GM15510 (cell line): ENCODE measurements around the gene MFAP5.

ENCODE experiments used
- POLR2A ChIP-seq: IDR thresholded peaks from 3 replicates; pipeline ENCODE4 v1.6.1; 2011; ENCODE audit warnings: borderline replicate concordance; ENCODE audit not compliant: insufficient read length; ENCODE audit errors: extremely low read depth

Gene MFAP5, protein sequence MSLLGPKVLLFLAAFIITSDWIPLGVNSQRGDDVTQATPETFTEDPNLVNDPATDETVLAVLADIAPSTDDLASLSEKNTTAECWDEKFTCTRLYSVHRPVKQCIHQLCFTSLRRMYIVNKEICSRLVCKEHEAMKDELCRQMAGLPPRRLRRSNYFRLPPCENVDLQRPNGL

DNA sequence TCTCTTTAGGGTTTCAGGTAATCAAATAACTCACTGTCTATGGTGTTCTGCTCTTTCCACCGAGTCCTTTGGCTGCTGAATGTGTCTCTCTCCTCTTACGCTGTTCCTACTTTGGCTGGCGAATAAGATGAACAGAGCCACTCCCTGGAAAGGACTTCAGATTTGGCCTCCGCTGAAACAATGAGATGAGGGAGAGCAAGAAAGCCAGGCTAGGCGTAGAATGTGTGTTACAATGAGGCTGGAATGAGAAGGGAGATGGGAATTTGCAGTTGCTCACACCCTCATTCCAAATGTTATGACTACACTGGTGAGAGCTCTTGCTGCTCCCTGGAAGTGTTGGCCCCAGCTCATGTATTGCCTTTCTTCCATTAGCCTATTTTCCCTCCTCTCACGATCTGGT lies at the start of gene MFAP5:
Gene MFAP5, minus strand, starts transcription at position 234 of the 400 bp plus-strand sequence. CDS start 722 bp downstream, outside the sequence.
- TF ChIP-seq POLR2A = no peak

DNA sequence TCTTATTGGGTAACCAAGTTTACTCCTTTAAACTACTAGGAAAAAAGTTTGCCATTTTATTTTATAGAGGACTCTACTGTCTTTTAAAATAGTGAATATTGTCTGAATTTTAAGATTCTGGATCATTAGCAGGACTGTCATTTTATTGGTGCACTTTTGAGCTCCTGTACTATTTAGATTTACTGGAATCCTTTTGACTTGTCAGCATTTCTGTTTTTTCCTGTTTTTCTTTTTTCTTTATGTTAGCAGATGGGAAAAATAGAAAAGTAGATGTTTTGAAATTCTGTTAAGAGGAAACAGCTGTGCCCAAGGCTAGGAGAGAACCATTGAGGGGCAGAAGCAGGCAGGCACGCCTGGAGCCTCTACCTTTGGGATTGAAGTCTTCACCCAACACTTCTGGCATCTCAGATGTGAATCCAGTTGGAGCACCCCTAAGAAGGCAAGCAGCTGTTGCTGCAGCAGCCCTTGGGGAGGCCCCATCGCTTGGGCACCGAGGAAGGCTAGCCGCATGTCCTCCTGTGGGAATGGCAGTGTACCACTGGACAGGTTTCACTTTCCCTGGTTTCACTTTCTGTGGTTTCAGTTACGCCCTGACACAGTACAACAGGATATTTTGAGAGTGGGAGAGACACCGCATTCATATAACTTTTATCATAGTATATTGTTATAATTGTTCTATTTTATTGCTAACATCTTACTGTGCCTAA lies 46.7 kb upstream of the MFAP5 start:
- no peak for TF ChIP-seq POLR2A

DNA sequence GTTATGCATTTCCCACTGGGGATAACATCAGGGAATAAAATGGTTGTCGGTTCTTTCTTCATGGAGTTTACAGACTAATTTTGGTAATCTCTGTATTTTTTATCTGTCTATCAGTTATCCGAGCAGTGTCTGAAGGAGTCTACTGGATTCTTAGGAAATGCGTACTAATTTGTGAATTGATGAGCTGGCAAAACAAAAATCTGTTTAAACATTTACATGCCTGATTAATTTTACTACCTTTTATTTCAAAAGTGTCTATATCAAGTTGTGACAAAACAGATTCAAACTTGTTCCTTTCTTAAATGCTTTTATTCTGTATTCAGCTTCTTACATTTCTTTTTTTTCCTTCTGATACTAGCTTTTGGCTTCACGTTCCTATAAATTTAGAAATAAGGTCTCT lies 39.5 kb upstream of the MFAP5 start:
- TF ChIP-seq POLR2A = no peak

DNA sequence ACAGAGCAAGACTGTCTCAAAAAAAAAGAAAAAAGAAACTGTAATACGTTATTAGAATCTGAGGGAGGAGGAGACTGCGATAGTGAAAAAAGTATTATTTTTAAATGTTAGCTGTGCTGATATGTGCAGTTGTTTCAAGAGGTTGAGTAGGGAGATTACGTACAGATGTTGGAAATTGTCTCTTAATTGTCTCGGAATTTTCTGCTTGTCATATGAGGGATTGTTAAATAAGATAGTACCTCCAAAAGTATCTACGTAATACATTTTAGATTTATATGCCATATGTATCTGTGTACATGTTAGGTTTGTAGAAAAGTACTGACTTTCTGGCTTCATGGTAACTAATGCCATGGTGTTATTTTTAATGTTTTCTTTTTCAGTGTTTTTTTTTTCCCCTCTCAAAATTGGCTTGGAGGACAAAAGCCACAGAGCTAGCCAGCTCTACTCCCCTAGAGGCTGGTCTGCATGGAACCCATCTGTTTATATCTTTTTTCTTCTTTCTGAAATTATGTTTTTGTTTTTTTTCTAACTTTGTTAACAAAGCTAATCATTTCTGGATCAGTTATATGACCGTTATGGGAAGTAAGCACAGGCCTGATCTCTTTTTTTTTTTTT lies 38.5 kb upstream of the MFAP5 start:
- no peak for TF ChIP-seq POLR2A

DNA sequence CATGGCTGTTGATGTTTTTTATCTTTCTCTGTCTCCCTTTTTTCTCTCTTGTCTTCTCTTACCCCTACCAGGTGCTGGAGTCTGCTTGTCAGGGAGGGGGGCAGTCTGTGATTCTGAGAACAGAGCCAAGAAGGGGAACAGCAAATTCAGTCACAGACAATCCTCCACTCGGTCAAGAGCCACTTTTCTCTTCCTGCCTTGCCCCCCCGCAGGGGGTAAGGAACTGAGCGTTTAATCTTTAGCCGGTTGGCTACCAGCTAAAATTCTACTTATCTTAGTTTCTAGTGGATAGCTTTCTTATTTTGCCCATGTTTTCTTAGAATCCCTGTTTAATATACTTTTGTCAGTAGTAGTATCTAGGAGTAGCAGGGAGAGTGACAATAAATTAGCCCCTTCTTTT lies 37.1 kb upstream of the MFAP5 start:
- no peak for TF ChIP-seq POLR2A

DNA sequence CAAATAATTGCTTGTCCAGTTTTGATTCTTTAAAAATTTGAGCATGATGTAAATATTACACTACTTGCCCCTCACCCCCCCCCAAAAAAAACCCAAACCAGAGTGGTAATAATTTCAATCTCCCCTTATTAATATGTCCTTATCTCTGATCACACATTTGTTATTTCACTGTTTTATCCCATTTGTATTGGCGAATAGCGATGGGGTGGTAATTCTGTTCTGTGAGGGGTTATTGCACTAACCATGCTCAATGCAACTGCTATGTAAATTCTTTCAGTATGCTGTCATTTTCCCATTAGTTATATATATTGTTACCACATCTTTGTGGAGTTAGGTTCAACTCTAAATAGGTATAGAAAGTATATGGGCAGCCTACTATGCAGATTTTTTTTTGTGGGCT lies 36.3 kb upstream of the MFAP5 start:
- TF ChIP-seq POLR2A = no peak

DNA sequence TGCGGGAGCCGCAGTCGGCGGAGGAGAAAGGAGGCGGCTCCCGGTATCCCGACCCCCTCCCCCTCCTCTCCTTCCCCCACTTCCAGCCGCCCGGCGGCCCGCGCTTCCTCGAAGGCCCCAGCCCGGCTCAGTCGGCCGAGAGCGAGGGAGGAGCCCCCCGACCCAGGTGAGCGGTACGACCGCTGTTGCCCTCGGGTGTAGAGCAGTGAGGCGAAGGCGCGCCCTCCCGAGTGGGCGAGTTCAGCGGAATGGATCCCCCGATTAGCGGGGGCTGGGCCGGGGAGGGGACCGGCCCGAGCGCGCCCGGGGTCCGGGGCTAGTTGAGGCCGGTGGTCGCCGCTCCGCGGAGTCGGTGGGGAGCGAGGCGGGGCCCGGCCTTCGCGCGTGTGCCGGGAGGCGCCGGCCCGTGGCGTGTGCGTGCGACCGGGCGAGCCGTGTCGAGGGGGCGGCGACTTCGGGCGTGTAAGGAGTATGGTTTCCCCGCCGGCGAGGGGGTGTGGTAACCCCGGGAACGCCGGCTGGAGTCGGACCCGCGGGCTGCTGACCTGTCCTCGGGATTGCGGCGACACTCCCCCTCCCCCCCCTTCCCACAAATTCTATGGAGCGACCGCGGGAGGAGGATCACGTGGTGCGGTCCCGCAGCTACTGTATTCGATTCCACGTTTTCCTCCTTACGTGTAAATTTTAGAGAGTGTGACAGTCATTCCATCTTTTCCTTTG lies 35.7 kb upstream of the MFAP5 start:
- TF ChIP-seq POLR2A = no peak

DNA sequence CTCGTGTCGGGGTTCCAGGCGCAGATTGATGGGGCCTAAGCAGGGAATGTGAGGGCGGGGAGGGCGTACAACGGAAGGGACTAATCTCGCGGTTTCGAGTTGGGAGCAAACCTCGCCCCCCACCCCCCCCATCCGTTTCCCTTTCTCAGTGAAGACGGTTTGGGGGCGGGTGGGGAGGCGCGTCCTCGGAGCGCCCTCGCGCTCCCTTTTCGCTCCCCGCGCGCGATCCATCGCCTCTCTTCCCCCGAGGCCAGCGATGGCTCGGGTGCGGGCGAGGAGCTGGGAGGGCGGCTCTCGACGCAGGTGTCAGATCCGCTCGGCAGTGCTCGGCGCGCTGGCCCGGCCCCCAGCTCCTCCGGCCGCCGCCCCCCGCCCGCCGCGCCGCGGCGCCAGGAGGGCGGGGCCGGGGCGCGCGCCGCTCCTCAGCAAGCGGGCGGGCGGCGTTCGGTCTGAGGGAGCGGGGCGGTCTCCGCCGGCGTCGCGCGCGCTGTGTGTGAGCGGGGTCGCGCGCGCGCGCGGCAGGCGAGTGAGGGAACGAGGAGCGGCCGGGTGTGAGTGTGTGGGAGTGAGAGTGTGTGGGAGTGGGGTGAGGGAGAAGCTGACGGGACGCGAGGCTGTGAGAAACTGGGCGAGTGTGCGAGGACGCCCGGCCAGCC lies 35.0 kb upstream of the MFAP5 start, which contains the start of gene RIMKLB:
Gene RIMKLB, plus strand, starts transcription at position 516 of the 656 bp plus-strand sequence. CDS start 15,876 bp downstream, outside the sequence.
- no peak for TF ChIP-seq POLR2A

DNA sequence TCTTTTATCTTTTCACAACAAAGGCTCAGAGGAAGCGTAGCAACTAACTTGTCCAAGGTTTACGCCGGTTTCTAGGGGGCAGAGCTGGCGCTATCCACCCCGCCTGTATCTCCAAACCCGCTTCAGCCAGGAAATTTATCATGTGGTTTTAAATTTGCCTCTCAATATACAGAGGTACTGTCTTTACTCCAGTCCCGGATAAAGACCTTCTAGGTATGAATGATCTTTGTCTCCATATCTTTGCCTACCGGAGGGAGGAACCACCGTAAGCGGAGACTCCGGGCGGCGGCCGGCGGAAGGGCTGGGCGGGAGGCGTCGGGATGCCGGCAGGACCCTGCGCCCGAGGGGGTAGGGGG lies 34.5 kb upstream of the MFAP5 start:
- no peak for TF ChIP-seq POLR2A

DNA sequence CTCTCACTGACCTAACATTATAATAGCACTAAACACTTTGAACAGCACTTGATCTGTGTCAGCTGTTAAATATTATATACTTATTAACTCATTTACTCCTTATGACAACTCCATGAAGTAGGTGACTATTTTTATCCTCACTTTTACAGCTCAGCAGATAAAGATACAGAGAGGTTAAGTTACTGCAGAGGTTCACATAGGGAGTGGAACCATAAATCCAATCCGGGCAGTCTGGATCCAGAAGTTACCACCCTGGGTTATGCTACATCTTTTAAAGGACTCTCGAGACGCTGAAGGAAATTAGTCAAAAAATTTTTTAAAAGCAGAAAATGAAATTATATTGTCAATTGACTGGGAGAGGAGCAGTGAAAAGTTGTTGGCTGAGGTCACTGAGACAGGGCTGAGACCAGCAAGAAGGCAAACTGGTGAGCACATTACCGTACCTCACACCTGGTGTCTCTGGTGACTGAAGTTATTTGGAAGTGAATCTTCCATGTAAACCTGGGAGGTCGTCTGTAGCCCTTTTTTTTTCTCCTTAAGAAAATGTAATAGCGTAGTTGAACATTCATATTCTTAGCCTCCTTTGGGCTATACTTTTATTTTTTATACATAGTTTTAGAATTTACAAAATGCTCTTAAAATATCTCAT lies 33.9 kb upstream of the MFAP5 start:
- TF ChIP-seq POLR2A = no peak

DNA sequence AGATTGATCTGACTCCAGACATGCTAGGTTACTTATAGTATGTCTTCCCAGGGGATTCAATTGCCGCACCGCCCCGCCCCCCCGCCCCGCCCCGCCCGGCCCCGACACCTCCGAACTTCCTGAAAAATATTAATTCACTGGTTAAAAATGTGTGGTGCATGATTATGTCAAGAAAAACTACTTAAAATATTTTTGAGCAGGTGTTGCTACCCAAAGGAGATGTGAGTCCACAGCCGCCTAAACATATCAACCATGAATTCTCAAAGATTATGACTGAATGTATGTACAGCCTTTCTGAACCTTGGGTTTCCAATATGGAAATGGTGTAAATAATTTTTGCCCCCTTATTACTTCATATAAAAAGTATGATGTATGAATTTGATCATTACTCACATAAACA lies 32.5 kb upstream of the MFAP5 start:
- no peak for TF ChIP-seq POLR2A

DNA sequence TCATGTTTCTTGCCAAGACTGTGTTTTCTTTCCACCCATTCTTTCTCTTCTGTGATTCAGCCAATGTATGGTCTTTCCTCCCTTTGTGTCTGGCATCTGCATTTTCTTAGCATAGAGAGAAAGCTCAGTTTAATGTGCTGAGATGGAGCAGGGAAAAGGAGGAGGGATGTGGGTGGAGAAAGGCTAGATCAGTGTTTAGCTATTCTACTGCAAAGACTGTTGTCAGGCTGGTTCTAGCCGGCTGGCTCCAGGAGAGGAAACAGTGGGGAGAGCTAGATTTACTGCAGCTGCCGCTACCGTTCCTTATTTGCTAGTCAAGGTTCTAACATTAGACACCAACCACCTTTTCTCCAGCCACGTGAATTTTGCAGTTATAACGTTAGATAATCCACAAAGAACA lies 29.9 kb upstream of the MFAP5 start:
- TF ChIP-seq POLR2A = no peak

DNA sequence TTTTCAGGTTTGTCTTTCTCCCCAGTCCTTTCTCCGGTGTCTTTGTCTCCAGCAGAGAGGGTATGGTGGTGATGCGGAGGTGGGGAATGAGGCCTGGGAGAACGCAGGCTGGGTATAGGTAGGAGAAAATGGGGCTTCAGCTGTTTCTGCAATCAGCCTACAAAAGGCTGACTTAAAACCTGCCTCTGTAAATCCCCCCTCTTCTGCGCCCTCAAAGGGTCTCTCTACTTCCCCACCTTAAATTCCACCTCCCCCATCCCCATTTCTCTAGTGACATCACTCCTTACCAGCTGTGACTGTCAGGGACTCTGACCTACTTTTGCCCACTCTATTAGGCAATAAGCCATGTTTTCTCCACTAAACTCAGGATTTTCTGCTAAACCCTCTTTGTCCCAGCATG lies 27.1 kb upstream of the MFAP5 start:
- TF ChIP-seq POLR2A = no peak

DNA sequence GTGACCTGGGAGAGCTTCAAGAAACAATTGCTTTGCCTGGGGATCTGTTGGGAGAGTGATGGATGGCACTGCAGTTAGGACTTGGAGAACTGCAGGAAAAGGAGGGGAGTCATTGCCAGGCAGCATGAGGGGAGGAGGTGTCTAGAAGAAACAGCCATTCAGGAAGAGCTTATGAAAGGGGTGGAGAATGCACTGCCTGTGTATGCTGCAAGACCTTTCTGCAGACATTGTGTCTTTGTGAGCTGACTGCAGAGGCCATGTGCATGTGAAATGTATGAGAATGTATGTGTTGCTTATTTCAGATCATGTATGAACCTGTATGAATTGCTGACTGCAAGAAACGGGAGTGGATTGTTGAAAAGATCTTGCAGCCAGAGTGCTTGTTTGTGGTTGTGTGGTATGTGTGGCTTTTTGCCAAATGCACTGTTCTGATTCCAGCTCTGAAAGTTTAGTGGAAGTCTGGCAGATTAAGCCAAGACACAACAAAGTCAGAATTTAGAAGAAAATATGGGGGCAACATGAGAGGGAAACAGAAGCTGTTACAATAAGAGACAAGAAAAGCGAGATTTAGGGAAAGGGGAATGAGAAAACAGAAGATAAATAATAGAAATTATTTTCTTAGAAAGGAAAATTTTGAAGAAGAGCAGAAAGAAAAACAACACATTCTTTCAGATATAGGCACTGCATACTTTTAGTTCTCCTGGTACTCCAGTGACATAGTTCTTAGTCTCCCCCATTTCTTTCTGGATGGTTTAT lies 25.4 kb upstream of the MFAP5 start:
- no peak for TF ChIP-seq POLR2A
